Fibroblast of skin of left biceps (primary cell): ENCODE data around the gene NKX6-2.
"Not testable (repeated sequence)": the region's sequence is repeated elsewhere in the genome, so short reads cannot be mapped to it uniquely, and the experiment has no call there.

Experiments
- DNase-seq, 2 experiments: peaks; one replicate each; pipeline ENCODE4 v3.0.0-alpha.2; 2013; ENCODE audit warnings: low read depth in 2 of 2

The NKX6-2 gene

GRCh38 chr10:132797986-132798385, 12.0 kb upstream of the NKX6-2 start:
- DNase-seq: not testable (repeated sequence)

DNA sequence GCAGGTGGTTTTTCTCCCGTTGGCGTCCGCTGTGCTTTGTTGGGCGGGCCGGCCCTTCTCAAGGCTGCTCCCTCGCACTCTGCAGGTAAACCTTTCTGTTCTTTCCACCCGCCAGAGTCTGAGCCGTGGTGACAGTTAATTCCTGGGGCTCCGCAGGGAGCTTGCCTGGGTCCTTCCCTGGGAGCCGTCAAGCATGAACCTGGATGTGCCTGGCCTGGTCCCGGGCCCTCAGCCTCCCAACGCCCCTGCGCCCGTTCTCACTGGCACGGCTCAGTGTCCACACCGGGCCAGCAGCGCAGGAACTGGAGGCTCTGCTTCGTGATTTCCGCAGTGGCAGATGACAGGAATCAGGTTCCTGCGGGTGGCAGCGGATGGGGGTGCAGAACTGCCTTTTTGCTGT, 10.9 kb upstream of the NKX6-2 start:
- DNase-seq: no peak

DNA sequence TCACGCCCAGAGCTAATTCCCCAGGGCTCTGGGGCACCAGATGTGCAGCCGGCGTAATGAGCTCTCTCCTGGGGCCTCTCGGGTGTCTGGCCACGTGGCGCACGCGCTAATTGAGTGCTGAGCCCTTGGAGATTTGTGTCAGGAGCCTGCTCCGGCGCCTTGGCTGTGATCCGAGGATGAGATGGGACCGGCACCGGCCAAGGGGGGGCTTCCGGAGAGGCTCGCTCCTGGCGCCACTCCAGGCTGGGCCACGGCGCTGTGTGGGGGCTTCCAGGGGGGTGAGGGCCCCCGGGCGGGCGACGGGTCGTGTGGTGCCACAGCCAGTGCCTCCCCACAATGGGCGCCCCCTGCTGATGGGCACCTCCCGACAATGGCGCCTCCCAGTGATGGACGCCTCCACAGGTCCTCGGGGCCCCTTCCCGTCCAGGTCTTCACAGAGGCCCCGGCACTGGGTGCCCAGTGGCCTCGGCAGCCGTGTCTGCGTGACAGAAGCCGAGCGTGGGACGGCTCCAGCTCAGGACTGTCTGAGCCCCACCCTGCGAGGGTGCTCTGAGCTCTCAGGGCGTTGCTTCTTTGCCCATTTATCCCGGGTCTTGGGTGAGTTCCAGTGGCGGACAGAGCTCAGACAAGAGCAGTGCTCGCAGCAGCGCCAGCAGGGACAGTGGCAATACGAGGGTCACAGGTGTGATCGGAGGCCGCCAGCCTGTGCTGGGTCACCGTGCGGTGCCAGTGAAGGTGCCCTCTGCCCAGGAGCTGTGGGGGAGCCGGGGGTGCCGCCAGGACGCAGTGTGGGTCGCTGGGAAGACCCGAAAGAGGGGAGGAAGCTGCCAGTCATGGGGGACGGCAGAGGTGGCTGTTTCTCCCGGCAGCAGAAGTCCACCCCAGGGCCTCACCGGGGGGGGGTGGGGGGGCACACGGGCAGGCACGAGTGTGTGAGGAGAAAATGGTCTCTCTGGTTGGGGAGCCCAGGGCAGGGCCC, 8.2 kb upstream of the NKX6-2 start:
- no peak for DNase-seq

DNA sequence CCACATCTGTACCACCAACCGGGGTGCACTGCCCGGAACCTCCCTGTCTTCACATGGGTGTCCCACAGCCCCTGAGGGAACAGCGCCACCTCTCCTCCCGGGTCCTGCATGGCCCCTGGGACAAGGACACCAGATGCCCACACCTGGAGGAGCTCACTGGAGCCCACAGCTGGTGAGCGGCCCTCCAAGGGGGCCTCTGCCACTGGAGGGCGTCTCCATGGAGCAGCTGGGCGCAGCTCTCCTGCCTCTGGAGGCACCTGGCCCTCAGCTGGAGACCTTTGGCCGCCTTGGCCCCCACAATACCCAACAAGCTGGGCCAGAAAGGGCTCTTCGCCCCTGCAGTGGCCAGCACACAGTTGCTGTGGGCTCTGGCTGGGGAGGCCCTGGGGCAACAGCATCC, 7.3 kb upstream of the NKX6-2 start:
- no peak for DNase-seq

DNA sequence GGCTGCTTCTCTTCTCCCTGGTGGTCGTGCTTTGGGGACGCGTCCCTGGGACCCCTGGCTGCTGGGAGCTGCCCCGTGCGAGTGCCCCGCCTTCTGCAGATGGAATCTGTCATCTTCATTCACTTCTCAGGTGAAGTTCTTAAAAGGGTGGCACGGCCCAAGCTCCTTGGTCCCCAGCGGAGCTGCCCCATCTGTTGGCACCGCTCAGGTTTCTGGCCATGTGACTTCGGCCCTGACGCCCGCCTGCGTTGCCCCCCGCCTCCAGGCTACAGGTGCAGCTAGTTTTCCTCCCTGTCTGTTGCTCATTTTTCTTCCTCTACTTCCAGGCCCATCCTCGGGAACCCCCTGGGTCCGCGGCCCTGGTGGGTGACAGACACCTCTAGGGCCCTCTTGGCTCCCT, 6.8 kb upstream of the NKX6-2 start:
- no peak for DNase-seq

GRCh38 chr10:132792099-132792498, 6.2 kb upstream of the NKX6-2 start:
- not testable (repeated sequence) for DNase-seq

DNA sequence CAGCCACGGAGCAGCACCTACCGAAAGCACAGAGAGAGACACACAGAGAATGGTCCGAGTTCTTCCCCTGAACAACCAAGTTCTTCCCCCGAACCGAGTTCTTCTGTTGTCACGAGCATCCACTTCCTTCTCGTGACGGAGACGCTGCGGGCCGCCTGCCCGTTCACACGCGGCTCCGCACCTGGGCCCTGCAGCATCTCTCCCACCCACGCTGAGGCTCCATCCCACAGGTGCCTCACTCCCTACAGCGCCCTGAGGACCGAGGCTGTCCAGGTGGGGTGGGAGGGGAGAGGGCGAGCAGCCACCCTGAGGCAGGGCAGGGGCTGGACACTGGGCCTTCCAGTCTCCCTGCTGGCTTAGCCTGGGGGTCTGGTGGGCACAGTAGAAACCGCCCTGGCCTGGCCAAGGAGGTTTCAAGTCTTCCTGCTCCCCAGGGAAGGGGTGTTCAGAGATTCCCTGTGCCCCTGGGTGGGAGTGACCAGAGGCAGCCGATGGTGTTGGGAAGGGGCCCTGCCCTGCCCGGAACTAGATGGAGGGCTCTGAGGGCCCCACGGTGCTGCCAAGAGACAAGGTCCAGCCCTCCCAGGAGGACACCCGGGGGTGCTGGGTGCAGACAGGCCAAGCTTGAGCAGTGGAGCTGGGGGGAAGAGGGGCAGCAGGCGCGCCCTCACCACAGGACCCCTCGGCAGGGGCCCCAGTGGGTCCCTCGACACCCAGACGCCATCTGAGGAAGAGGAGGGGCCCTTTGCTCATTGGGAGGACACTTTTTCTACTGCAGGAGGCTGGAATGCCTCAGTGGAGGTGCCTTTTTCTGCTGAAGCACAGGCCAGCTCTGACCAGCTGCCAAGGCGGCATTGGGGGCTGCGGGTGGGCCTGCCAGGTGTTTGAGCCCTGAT, 5.2 kb upstream of the NKX6-2 start:
- DNase-seq: no peak

DNA sequence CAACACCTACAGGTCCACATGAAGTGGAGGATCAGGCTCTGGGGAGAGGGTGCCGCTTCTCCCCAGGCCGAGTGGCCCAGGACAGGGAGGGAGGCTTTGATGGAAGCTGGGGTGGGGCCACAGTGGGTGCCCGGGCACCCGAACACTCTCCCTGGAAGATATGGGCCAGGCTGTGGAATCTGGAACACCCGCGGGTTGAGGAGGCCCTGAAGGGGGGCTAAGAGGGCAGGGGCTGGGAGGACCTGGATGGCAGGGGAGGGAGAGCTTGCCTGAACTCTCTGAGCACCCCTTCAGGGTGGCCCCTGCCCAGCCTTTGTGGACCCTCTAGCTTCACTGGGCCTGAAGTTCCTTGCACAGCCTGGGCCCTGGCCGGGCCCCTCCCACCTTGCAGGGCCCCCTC, 4.5 kb upstream of the NKX6-2 start:
- no peak for DNase-seq

GRCh38 chr10:132789659-132790148, 3.8 kb upstream of the NKX6-2 start:
- DNase-seq: no peak

GRCh38 chr10:132788831-132789219, 2.9 kb upstream of the NKX6-2 start:
- DNase-seq: no peak

- no peak for DNase-seq
Measured at GRCh38 chr10:132788180-132788830, 2.4 kb upstream of the NKX6-2 start.

DNA sequence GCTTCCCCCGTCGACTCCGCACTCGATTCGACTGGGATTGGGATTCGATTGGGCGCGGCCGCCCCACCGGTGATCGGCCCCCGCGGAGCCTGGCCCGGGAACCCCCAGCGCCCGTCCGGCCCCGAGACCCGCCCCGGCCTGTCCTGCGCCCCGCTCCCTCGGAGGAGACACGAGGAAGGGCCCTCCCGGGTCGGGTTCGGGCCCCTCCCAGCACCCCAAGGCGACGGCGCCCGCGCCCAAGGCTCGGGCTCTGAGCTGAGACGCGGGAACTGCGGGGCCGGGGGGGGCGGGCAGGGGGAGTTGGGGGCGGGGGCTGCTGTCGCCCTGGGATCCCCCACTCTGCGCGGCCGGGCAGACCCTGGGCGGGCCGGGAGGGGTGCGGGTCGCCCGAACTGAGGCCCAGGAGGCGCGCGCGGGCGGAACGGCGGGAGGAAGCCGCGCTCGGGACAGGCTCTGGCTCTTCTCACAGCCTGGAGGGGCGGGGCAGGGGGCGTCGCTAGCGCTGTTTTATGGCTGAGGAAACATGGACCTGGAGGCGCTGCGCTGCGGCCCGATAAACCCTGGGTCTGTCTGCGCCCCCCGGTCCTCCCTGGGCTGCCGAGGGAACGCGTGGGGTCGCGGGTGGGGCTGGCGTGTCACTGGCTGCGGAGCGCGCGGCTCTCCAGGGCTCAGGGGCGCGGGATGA, 1.7 kb upstream of the NKX6-2 start:
- DNase-seq: no peak

DNA sequence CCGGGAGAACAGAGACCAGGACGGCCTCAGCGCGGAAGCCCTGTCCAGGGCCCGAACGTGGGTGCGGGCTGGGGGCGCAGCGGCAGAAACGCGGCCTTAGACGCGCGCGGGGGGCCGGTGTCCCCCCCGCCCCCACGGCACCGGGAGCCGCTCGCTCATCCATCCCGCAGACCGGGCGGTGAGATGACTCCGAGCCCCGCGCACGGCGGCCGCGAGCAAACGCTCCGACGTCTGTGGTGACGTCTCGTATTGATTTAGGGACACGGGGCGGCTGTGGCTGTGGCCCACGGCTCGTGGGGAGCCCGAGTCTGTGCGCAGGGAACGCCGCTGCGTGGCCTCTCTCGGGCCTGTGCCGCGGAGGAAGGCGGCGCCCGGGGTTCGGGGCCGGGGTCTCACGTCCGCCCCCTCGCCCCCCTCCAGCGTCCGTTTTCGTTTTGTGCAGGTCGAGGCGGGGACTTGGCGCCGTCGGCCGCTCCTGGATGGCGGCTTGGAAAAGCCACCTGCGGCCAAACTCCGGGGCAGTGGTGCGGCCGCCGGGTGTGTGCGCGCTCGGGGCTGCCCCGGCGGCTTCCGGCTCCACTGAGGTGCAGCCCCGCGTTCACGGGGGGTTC, 1.0 kb upstream of the NKX6-2 start:
- DNase-seq: no peak

- no peak for DNase-seq
Measured at GRCh38 chr10:132786476-132786883, 533 bp upstream of the NKX6-2 start.

- no peak for DNase-seq
Measured at GRCh38 chr10:132784866-132785722, 853 bp downstream of the NKX6-2 start.

- no peak for DNase-seq
Measured at GRCh38 chr10:132783940-132784865, 1.7 kb downstream of the NKX6-2 start.

GRCh38 chr10:132783165-132783939, 2.6 kb downstream of the NKX6-2 start:
- no peak for DNase-seq

GRCh38 chr10:132781556-132781955, 4.4 kb downstream of the NKX6-2 start:
- DNase-seq: no peak
